ENCODE measurements around the gene NT5DC1. TPM values are rescaled to one million over a fixed set of nuclear protein-coding genes. Genes with fewer than 3 reads are reported as not detected.
A peak's percentile ranks its signal among the peaks of the same experiment; 100 is the strongest.

Gene NT5DC1
- total RNA-seq: 10 to 100 TPM; 24.6 to 49.0 TPM
- polyA plus RNA-seq: 10 to 100 TPM in 1 of 2 donors, 1 to 10 TPM in 1; 8.6 to 19.6 TPM
- long read RNA-seq, donor 1, full-length matches to known transcripts: 17 of 17 reads
- long read RNA-seq, donor 1, partial matches to known transcripts: 0 of 17 reads
- long read RNA-seq, donor 1, other reads (novel, unspliced or antisense): 0 of 17 reads
- long read RNA-seq, donor 2, full-length matches to known transcripts: 8 of 8 reads
- long read RNA-seq, donor 2, partial matches to known transcripts: 0 of 8 reads
- long read RNA-seq, donor 2, other reads (novel, unspliced or antisense): 0 of 8 reads
- long read RNA-seq, donor 3, full-length matches to known transcripts: 6 of 6 reads
- long read RNA-seq, donor 3, partial matches to known transcripts: 0 of 6 reads
- long read RNA-seq, donor 3, other reads (novel, unspliced or antisense): 0 of 6 reads
- long read RNA-seq, donor 4, full-length matches to known transcripts: 1 of 1 reads
- long read RNA-seq, donor 4, partial matches to known transcripts: 0 of 1 reads
- long read RNA-seq, donor 4, other reads (novel, unspliced or antisense): 0 of 1 reads
- long read RNA-seq, donor 5, full-length matches to known transcripts: 13 of 13 reads
- long read RNA-seq, donor 5, partial matches to known transcripts: 0 of 13 reads
- long read RNA-seq, donor 5, other reads (novel, unspliced or antisense): 0 of 13 reads

DNA sequence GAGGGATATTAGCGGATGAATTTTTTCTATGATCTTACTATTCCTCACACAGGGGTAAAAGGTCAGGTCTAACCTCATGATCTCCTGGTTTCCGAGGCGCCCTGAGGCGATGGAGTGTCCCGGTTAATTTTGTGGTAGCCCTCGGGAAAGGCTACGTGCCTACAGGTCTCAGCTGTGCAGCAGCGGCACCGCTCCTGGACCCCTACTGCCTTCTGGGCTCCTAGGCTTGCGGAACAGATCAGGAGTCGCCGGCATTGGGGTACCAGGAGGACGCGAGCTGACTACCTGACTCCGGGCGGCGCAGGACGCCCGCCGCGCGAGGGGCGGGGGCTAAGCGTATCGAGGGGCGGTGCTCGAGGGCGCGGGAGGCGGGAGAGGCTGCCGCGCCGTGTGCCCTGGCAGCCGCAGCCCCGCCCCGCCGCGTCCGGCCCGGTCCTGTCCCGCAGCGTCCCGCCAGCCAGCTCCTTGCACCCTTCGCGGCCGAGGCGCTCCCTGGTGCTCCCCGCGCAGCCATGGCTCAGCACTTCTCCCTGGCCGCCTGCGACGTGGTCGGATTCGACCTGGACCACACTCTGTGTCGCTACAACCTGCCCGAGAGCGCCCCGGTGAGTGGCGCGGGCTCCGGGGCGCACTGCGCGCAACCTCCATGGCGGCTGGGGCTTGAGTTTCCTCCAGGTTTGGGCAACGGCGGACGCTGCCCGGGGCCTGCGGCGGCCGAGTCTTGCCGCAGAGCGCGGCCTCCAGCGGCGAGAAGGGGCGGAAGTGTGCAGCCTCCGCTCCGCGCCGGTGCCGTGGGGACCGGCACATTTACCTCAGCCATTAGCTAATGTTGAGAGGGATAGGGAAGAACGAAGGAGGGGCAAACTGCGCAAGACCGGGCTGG lies at the start of gene NT5DC1:
Gene NT5DC1 (plus strand): TSS at position 435 of the 883 bp plus-strand sequence. CDS start 78 bp downstream, at position 513.
- WGBS, 2 donors: 0 to 1% methylated on average over 49 to 87 of the region's 87 CpGs
- peak; percentile 86 to 90 (median 89) for DNase-seq

GRCh38 chr6:116051244-116051643 lies 49.4 kb upstream of the NT5DC1 start:
- no peak for TF ChIP-seq CTCF (IDR thresholded peaks at IDR 0.05; ENCODE audit: control extremely low read depth, extremely low read depth)
- Histone ChIP-seq H3K27ac (ENCODE audit: low read depth in 1 of 2, low read length in 1 of 2) (no peak overlapping the region), H3K27me3 (ENCODE audit: control insufficient read depth in 3 of 3, insufficient read depth in 3 of 3, low read length in 2 of 3) (no peaks in the 10 kb centered on the region), H3K4me3 (no peak overlapping the region), H3K9me3 (ENCODE audit: control insufficient read depth in 4 of 4, insufficient read depth in 3 of 4, low read length in 3 of 4) (no peaks in the 10 kb centered on the region), H3K9ac (ENCODE audit: insufficient read depth in 1 of 2, low read length in 2 of 2) (no peak overlapping the region), H3K36me3 (ENCODE audit: control insufficient read depth in 4 of 4, insufficient read depth in 4 of 4, low read length in 4 of 4) (no peaks in the 10 kb centered on the region), H3K4me1 (ENCODE audit: control insufficient read depth in 5 of 5, insufficient read depth in 5 of 5, low read length in 5 of 5) (no peaks in the 10 kb centered on the region)
- DNase-seq (no peak), ATAC-seq (ENCODE audit: insufficient read depth, low FRiP score) (no peak)
- WGBS, 2 donors: 79 to 93% methylated on average over 3 of the region's 3 CpGs

More for the DNA sequence above, at the start of gene NT5DC1:
- ATAC-seq (ENCODE audit: insufficient read depth, low FRiP score): peak; percentile 97
- peak within 1 kb of the TSS; percentile 86 to 94 for H3K9ac ChIP-seq (ENCODE audit: insufficient read depth in 1 of 2, low read length in 2 of 2)
- H3K27ac ChIP-seq (ENCODE audit: low read depth in 1 of 2, low read length in 1 of 2): peak within 1 kb of the TSS; percentile 100
- H3K9me3 ChIP-seq (ENCODE audit: control insufficient read depth in 4 of 4, insufficient read depth in 3 of 4, low read length in 3 of 4): peaks cover 0 to 5% (median 0%) of the 10 kb centered on the region in 4 donors
- H3K27me3 ChIP-seq (ENCODE audit: control insufficient read depth in 3 of 3, insufficient read depth in 3 of 3, low read length in 2 of 3): no peaks in the 10 kb centered on the region
- H3K4me3 ChIP-seq: peak within 1 kb of the TSS; percentile 97
- TF ChIP-seq CTCF (IDR thresholded peaks at IDR 0.05; ENCODE audit: control extremely low read depth, extremely low read depth): no peak
- H3K36me3 ChIP-seq (ENCODE audit: control insufficient read depth in 4 of 4, insufficient read depth in 4 of 4, low read length in 4 of 4): peaks cover 0 to 10% (median 3%) of the 10 kb centered on the region in 4 donors
- H3K4me1 ChIP-seq (ENCODE audit: control insufficient read depth in 5 of 5, insufficient read depth in 5 of 5, low read length in 5 of 5): peaks cover 0 to 37% (median 16%) of the 10 kb centered on the region in 5 donors

- Histone ChIP-seq H3K27me3 (ENCODE audit: control insufficient read depth in 3 of 3, insufficient read depth in 3 of 3, low read length in 2 of 3) (no peaks in the 10 kb centered on the region), H3K4me1 (ENCODE audit: control insufficient read depth in 5 of 5, insufficient read depth in 5 of 5, low read length in 5 of 5) (peaks cover 0 to 16% (median 0%) of the 10 kb centered on the region in 5 donors), H3K9me3 (ENCODE audit: control insufficient read depth in 4 of 4, insufficient read depth in 3 of 4, low read length in 3 of 4) (no peaks in the 10 kb centered on the region), H3K36me3 (ENCODE audit: control insufficient read depth in 4 of 4, insufficient read depth in 4 of 4, low read length in 4 of 4) (no peaks in the 10 kb centered on the region), H3K9ac (ENCODE audit: insufficient read depth in 1 of 2, low read length in 2 of 2) (no peak overlapping the region), H3K4me3 (no peak overlapping the region), H3K27ac (ENCODE audit: low read depth in 1 of 2, low read length in 1 of 2) (no peak overlapping the region)
- ATAC-seq (ENCODE audit: insufficient read depth, low FRiP score) (no peak), DNase-seq (no peak)
- TF ChIP-seq CTCF (IDR thresholded peaks at IDR 0.05; ENCODE audit: control extremely low read depth, extremely low read depth): no peak
- WGBS, 2 donors: 92 to 94% methylated on average over 1 of the region's 1 CpG
Measured at GRCh38 chr6:116055513-116055912, 45.1 kb upstream of the NT5DC1 start.

Data from lung (tissue), 16 donors.